Stomach (tissue), 9 donors: ENCODE results near the gene MAP3K20. TPM values are rescaled to one million over a fixed set of nuclear protein-coding genes. Genes with fewer than 3 reads are reported as not detected.

Source experiments
- DNase-seq, 2 donors: peaks; one replicate each; pipeline versions ENCODE4 v3.0.0 to v3.0.0-alpha.2; 2013 to 2019
- H3K27ac ChIP-seq, 5 donors: fragments of 200-600 bp in 4 of 5; sonication (generic) in 4 of 5; one replicate each; pipeline ENCODE4 v1.5.1; 2013 to 2019; ENCODE audit warnings: mild to moderate bottlenecking in 1 of 5, moderate library complexity in 1 of 5
- H3K27me3 ChIP-seq, 3 donors: fragments of 200-600 bp; sonication (generic); one replicate each; pipeline ENCODE4 v1.5.1; 2017 to 2019; ENCODE audit warnings: mixed run types in 1 of 3
- H3K36me3 ChIP-seq, 4 donors: fragments of 200-600 bp; sonication (generic); 1 replicate in 3 of 4; 2 replicates in 1 of 4; pipeline ENCODE4 v1.5.1; 2016 to 2019
- H3K4me1 ChIP-seq, 4 donors: fragments of 200-600 bp; sonication (generic); one replicate each; pipeline ENCODE4 v1.5.1; 2016 to 2019
- H3K4me3 ChIP-seq, 4 donors: fragments of 200-600 bp; sonication (generic) in 3 of 4; one replicate each; pipeline ENCODE4 v1.5.1; 2016 to 2019; ENCODE audit warnings: mild to moderate bottlenecking in 1 of 4
- H3K9me3 ChIP-seq, 4 donors: fragments of 200-600 bp; sonication (generic); one replicate each; pipeline ENCODE4 v1.5.1; 2016 to 2019
- EP300 ChIP-seq: sonication (generic); formaldehyde crosslinking; IDR thresholded peaks from one replicate; pipeline ENCODE4 v1.6.1; 2017; ENCODE audit warnings: antibody characterized with exemption
- POLR2A ChIP-seq, 4 donors: fragments of 450-650 bp; IDR thresholded peaks; one replicate each; pipeline ENCODE4 v1.6.1; 2016; ENCODE audit warnings: antibody characterized with exemption in 4 of 4, control low read depth in 2 of 4, mild to moderate bottlenecking in 1 of 4, moderate library complexity in 1 of 4
- POLR2AphosphoS5 ChIP-seq, 3 donors: sonication (generic); formaldehyde crosslinking; IDR thresholded peaks; one replicate each; pipeline ENCODE4 v1.6.1; 2016; ENCODE audit warnings: antibody characterized with exemption in 3 of 3
- whole genome bisulfite sequencing, 5 donors: extraction: QIAGEN DNeasy Blood & Tissue Kit in 3 of 5; methylation state at CpG; one replicate each; pipeline versions ENCODE4 v1.1.5 to v1.1.7; 2013 to 2018; 5-methylcytosine and 5-hydroxymethylcytosine counted together
- intact Hi-C: fragments of 100-400 bp; cut with DNase I; formaldehyde crosslinking; loops from one replicate; pipeline ENCODE4 v1.15.1; 2023; ENCODE audit warnings: low total_unique reads
- polyA plus RNA-seq, 3 donors: library from polyadenylated mRNA; stranded (reverse); fragments of 200-250 nt; gene quantifications; one replicate each; pipeline ENCODE4 v1.2.3, GENCODE V29; 2013
- total RNA-seq, 5 donors: library from RNA; depleted of rRNA; stranded (reverse); fragments of >200 nt; gene quantifications; one replicate each; pipeline versions ENCODE4 v1.1.0 to v1.2.3, GENCODE V29; 2014 to 2016
- TF ChIP-seq, protein P1 (sequence below), 7 experiments: fragments of 450-650 bp in 4 of 7; fragments of 200-600 bp in 3 of 7; sonication (generic) in 3 of 7; IDR thresholded peaks; one replicate each; pipeline ENCODE4 v1.5.1; 2016 to 2019; ENCODE audit warnings: antibody characterized with exemption in 7 of 7, control low read depth in 2 of 7, mild to moderate bottlenecking in 1 of 7
- donor health status: healthy with polysubstance abuse.
- donor health status: Bipolar disorder and iron deficiency.
- donor health status: healthy.

The MAP3K20 gene
- total and polyA plus RNA-seq, 8 donors, result 9.3 to 180 (median 29.2) TPM

DNA sequence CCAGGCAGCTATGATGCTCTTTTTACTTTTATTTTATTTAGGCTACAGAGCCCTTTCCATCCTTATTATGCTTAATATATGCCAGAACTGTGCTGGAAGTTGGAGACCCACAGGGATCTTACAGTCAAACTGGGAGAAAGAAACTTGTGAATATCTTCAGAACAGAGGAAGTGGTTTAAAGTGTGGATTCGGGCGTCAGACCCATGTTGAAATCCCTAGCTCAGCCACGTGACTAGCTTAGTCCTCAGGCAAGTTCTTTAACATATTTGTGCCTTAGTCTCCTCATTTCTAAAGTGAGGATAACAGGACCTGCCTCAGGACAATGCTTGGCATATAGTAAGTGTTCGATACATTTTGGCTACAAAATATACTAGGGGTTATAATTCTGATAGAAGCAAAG is 59.1 kb downstream of the MAP3K20 start:
- no peak for TF ChIP-seq EP300
- TF ChIP-seq, protein P1, sequence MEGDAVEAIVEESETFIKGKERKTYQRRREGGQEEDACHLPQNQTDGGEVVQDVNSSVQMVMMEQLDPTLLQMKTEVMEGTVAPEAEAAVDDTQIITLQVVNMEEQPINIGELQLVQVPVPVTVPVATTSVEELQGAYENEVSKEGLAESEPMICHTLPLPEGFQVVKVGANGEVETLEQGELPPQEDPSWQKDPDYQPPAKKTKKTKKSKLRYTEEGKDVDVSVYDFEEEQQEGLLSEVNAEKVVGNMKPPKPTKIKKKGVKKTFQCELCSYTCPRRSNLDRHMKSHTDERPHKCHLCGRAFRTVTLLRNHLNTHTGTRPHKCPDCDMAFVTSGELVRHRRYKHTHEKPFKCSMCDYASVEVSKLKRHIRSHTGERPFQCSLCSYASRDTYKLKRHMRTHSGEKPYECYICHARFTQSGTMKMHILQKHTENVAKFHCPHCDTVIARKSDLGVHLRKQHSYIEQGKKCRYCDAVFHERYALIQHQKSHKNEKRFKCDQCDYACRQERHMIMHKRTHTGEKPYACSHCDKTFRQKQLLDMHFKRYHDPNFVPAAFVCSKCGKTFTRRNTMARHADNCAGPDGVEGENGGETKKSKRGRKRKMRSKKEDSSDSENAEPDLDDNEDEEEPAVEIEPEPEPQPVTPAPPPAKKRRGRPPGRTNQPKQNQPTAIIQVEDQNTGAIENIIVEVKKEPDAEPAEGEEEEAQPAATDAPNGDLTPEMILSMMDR (IDR thresholded peaks at IDR 0.05), result no peak
- TF ChIP-seq POLR2AphosphoS5 (IDR thresholded peaks at IDR 0.05), result no peak
- TF ChIP-seq POLR2A (IDR thresholded peaks at IDR 0.05), result no peak
- Histone ChIP-seq H3K4me3 (no peak overlapping the region), H3K27ac (no peak overlapping the region), H3K4me1 (peaks cover 0 to 55% (median 22%) of the 10 kb centered on the region in 4 donors), H3K27me3 (no peaks in the 10 kb centered on the region), H3K36me3 (no peaks in the 10 kb centered on the region), H3K9me3 (no peaks in the 10 kb centered on the region)
- intact Hi-C loops, result no loop called here
- DNase-seq, result no peak
- WGBS, 5 donors, result 72 to 84% (median 76%) methylated on average over 4 of the region's 4 CpGs

DNA sequence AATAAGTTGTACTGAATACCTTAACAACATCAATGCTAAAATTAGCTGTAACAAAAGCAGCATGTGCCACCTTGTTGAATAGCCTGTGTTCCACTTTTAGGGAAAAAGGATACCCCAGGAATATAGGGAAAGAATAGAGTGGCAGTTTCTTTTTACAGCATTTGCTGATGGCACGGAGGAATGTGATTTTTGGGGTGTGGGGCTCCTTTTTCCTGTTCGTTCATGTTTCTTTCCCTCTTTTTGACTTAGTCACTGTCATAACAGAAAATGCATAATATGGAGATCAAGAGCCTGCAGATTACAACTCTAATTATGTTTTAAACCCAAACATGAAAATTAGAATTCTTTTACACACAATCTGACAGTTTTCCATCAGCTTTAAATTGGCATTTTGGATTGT is 60.4 kb downstream of the MAP3K20 start:
- WGBS, 5 donors, result 70 to 89% (median 83%) methylated on average over 2 of the region's 2 CpGs
- DNase-seq, result no peak
- no peak for TF ChIP-seq EP300
- TF ChIP-seq, protein P1 (IDR thresholded peaks at IDR 0.05), result no peak
- no peak for TF ChIP-seq POLR2A (IDR thresholded peaks at IDR 0.05)
- TF ChIP-seq POLR2AphosphoS5 (IDR thresholded peaks at IDR 0.05), result no peak
- no peaks in the 10 kb centered on the region for H3K36me3 ChIP-seq
- intact Hi-C loops, result no loop called here
- no peaks in the 10 kb centered on the region for H3K27me3 ChIP-seq
- peaks cover 0 to 46% (median 18%) of the 10 kb centered on the region in 4 donors for H3K4me1 ChIP-seq
- no peak overlapping the region for H3K27ac ChIP-seq
- no peaks in the 10 kb centered on the region for H3K9me3 ChIP-seq
- H3K4me3 ChIP-seq, result no peak overlapping the region

DNA sequence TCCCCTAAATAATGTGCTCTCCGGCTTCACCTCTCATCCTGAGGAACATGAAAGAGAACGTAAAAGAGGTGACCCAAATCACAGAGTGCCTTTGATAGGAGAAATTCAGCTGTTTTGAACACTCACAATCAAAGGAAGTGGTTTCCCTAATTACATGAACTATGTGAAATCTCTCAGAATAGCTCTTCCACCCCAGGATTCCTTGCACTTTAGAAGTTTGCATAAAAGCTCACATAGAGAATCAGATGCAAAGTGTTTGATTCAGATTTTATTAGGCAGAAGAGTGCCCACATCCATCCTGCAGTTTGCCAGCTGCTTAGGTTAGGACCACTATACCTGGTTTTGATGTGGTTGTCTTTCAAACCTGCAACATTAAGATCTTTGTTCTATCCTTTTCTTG is 61.0 kb downstream of the MAP3K20 start:
- Histone ChIP-seq H3K27me3 (no peaks in the 10 kb centered on the region), H3K4me3 (no peak overlapping the region), H3K36me3 (no peaks in the 10 kb centered on the region), H3K9me3 (no peaks in the 10 kb centered on the region), H3K27ac (no peak overlapping the region), H3K4me1 (peaks cover 0 to 41% (median 18%) of the 10 kb centered on the region in 4 donors)
- intact Hi-C loops, result no loop called here
- 77 to 89% (median 79%) methylated on average over 2 of the region's 2 CpGs for WGBS, 5 donors
- no peak for DNase-seq
- no peak for TF ChIP-seq POLR2A (IDR thresholded peaks at IDR 0.05)
- no peak for TF ChIP-seq POLR2AphosphoS5 (IDR thresholded peaks at IDR 0.05)
- TF ChIP-seq, protein P1 (IDR thresholded peaks at IDR 0.05), result no peak
- TF ChIP-seq EP300, result no peak

DNA sequence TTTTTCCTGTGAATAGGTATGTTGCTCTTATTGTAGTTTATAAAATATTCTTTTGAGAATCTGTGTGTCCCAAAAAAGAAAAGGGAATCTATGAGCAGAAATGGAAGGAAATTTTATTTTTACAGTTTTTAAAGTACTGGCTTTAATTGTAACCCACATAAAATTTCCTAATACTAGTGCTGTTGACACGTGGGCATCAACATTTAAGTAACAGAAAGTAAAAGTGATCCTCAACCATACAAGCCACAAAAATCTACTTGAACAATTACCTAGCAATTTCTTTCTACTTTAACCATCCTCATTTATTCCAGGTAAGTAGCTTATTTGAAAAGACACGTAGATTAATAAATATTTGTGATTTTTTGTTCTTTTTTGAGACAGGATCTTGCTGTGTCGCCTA is 62.0 kb downstream of the MAP3K20 start:
- Histone ChIP-seq H3K27me3 (no peaks in the 10 kb centered on the region), H3K36me3 (no peaks in the 10 kb centered on the region)
- WGBS, 5 donors, result 81 to 88% (median 86%) methylated on average over 3 of the region's 3 CpGs

More for the DNA sequence above, 62.0 kb downstream of the MAP3K20 start:
- no peaks in the 10 kb centered on the region for H3K9me3 ChIP-seq
- intact Hi-C loops, result no loop called here
- TF ChIP-seq, protein P1 (IDR thresholded peaks at IDR 0.05), result no peak
- TF ChIP-seq POLR2A (IDR thresholded peaks at IDR 0.05), result no peak
- TF ChIP-seq EP300, result no peak
- no peak for TF ChIP-seq POLR2AphosphoS5 (IDR thresholded peaks at IDR 0.05)
- no peak overlapping the region for H3K4me3 ChIP-seq
- peaks cover 0 to 31% (median 15%) of the 10 kb centered on the region in 4 donors for H3K4me1 ChIP-seq
- DNase-seq, result no peak
- no peak overlapping the region for H3K27ac ChIP-seq
